Smooth muscle cell (in vitro differentiated cells): ENCODE results near the gene NTM. TPM values are rescaled to one million over a fixed set of nuclear protein-coding genes. Genes with fewer than 3 reads are reported as not detected.
A peak's percentile ranks its signal among the peaks of the same experiment; 100 is the strongest.

Experiments used
- DNase-seq: peaks from one replicate; lab custom pipeline; 2025; ENCODE audit not compliant: unreplicated experiment; lab: John Stamatoyannopoulos, UW
- H2AFZ ChIP-seq: fragments of 200-600 bp; sonication (generic); 2 replicates; pipeline ENCODE4 v1.6.0; 2016; ENCODE audit warnings: antibody characterized with exemption, low read depth, mild to moderate bottlenecking
- H3F3A ChIP-seq: fragments of 200-600 bp; sonication (generic); 2 replicates; pipeline ENCODE4 v1.6.0; 2017; ENCODE audit warnings: antibody characterized with exemption, low read depth
- H3K27ac ChIP-seq: fragments of 200-600 bp; sonication (generic); 2 replicates; pipeline ENCODE4 v1.5.1; 2016; ENCODE audit warnings: low read depth, mild to moderate bottlenecking
- H3K27me3 ChIP-seq: fragments of 200-600 bp; sonication (generic); 2 replicates; pipeline ENCODE4 v1.6.1; 2016; ENCODE audit warnings: low read depth, mild to moderate bottlenecking
- H3K36me3 ChIP-seq: fragments of 200-600 bp; sonication (generic); 2 replicates; pipeline ENCODE4 v1.5.1; 2016; ENCODE audit warnings: low read depth
- H3K4me1 ChIP-seq: fragments of 200-600 bp; sonication (generic); 2 replicates; pipeline ENCODE4 v1.5.1; 2016; ENCODE audit warnings: low read depth
- H3K4me2 ChIP-seq: fragments of 200-600 bp; sonication (generic); 2 replicates; pipeline ENCODE4 v1.6.0; 2016; ENCODE audit warnings: mild to moderate bottlenecking
- H3K4me3 ChIP-seq: fragments of 200-600 bp; sonication (generic); 2 replicates; pipeline ENCODE4 v1.5.1; 2016; ENCODE audit warnings: mild to moderate bottlenecking
- H3K79me2 ChIP-seq: fragments of 200-600 bp; sonication (generic); 2 replicates; pipeline ENCODE4 v1.6.0; 2016; ENCODE audit warnings: low read depth, mild to moderate bottlenecking
- H3K9ac ChIP-seq: fragments of 200-600 bp; sonication (generic); 2 replicates; pipeline ENCODE4 v1.6.0; 2016; ENCODE audit warnings: low read depth
- H3K9me3 ChIP-seq: fragments of 200-600 bp; sonication (generic); replicated peaks from 2 replicates; pipeline ENCODE4 v1.5.1; 2016; ENCODE audit warnings: low read depth
- H4K20me1 ChIP-seq: fragments of 200-600 bp; sonication (generic); 2 replicates; pipeline ENCODE4 v1.6.0; 2016; ENCODE audit warnings: low read depth
- CTCF ChIP-seq: fragments of 200-600 bp; sonication (generic); IDR thresholded peaks from 2 replicates; pipeline ENCODE4 v1.5.1; 2017; ENCODE audit warnings: borderline replicate concordance, mild to moderate bottlenecking, antibody characterized with exemption; ENCODE audit not compliant: insufficient read depth, poor library complexity, severe bottlenecking
- WGBS: methylation state at CpG from one replicate; pipeline ENCODE4 v1.1.7; 2016; ENCODE audit warnings: low lambda C conversion rate; 5-methylcytosine and 5-hydroxymethylcytosine counted together
- polyA plus RNA-seq: library from polyadenylated mRNA; unstranded; fragments of >200 nt; fragmentation: Nextera tagmentation; extraction: Ambion mirVana; gene quantifications from 2 replicates; pipeline ENCODE4 v1.2.1, GENCODE V29; 2016
- total RNA-seq: library from RNA; depleted of rRNA; stranded (reverse); fragments of >200 nt; gene quantifications from 2 replicates; pipeline ENCODE4 v1.2.3, GENCODE V29; 2014

NTM gene
- total and polyA plus RNA-seq, 2 experiments from 2014 or later: 68.9 to 123 TPM

DNA sequence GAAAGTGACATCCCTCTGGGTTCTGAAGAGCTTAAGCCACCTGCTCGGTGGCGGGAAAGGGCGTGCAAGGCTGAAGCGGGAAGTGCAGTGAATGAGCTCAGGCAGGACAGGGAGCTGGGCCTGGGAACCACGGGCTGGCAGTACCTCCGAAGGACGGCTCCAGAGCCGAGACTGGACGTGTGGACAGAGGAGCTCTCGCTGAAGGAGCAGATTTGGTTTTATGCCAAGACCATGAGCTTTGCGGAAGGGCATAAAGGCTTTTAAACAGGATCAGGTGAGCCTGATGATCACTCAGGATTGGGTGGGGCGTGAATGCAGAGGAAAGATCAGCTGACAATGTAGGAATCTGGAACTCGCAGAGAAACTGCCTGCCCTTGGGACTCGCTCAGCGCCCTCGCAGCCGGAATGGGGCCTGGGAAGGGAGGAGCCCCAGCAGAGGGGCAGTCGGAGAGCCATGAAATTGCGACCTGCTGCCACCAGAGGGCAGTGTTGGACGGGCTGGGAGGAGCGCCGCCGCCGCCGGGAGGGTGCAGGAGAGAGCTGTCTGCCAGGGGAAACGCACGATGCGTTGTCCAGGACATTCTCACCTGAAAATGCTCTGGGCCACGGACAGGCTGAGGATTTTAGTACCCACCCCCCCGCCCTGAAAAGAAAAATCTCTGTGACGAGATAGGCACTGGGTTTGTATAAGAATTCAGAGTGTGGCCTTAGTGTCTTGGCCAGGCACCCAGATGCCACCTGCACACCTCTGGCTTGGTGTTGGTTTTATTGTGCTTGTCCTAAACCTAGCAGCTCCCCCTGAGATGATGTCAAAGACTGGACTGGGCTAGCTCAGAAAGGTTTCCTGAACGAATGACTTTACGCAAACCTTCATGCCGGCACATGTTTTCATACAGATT, 324.4 kb downstream of the NTM start:
- Histone ChIP-seq H3K4me1 (no peaks in the 10 kb centered on the region), H3F3A (no peaks in the 10 kb centered on the region), H3K9ac (no peak overlapping the region), H3K27me3 (peaks cover 42% of the 10 kb centered on the region), H3K79me2 (no peaks in the 10 kb centered on the region), H2AFZ (no peak overlapping the region), H3K27ac (no peak overlapping the region), H3K4me3 (no peak overlapping the region), H4K20me1 (no peaks in the 10 kb centered on the region), H3K36me3 (no peaks in the 10 kb centered on the region), H3K9me3 (no peaks in the 10 kb centered on the region), H3K4me2 (peak overlapping the region; percentile 74)
- 24% methylated on average over 34 of the region's 34 CpGs for WGBS
- DNase-seq: peak; percentile 62
- peak; percentile 96 for TF ChIP-seq CTCF

GRCh38 chr11:131695889-131696429, 325.5 kb downstream of the NTM start:
- H3K27me3 ChIP-seq: peaks cover 45% of the 10 kb centered on the region
- no peak for DNase-seq
- H3K4me1 ChIP-seq: no peaks in the 10 kb centered on the region
- no peaks in the 10 kb centered on the region for H3K36me3 ChIP-seq
- no peak overlapping the region for H3K4me3 ChIP-seq
- H4K20me1 ChIP-seq: no peaks in the 10 kb centered on the region
- no peak overlapping the region for H3K27ac ChIP-seq
- no peak for TF ChIP-seq CTCF
- no peaks in the 10 kb centered on the region for H3K9me3 ChIP-seq
- H3F3A ChIP-seq: no peaks in the 10 kb centered on the region
- no peak overlapping the region for H3K9ac ChIP-seq
- H3K4me2 ChIP-seq: no peak overlapping the region
- H3K79me2 ChIP-seq: no peaks in the 10 kb centered on the region
- no peak overlapping the region for H2AFZ ChIP-seq
- 89% methylated on average over 10 of the region's 10 CpGs for WGBS

GRCh38 chr11:131696690-131697089, 326.3 kb downstream of the NTM start:
- H3F3A ChIP-seq: no peaks in the 10 kb centered on the region
- H4K20me1 ChIP-seq: no peaks in the 10 kb centered on the region
- no peak for DNase-seq
- H3K9ac ChIP-seq: no peak overlapping the region
- H3K36me3 ChIP-seq: no peaks in the 10 kb centered on the region
- no peaks in the 10 kb centered on the region for H3K79me2 ChIP-seq
- H2AFZ ChIP-seq: no peak overlapping the region
- no peaks in the 10 kb centered on the region for H3K9me3 ChIP-seq
- no peak for TF ChIP-seq CTCF
- 71% methylated on average over 8 of the region's 8 CpGs for WGBS
- H3K4me3 ChIP-seq: no peak overlapping the region
- no peak overlapping the region for H3K27ac ChIP-seq
- H3K27me3 ChIP-seq: peaks cover 41% of the 10 kb centered on the region
- no peaks in the 10 kb centered on the region for H3K4me1 ChIP-seq
- H3K4me2 ChIP-seq: no peak overlapping the region
